Measurements from ENCODE around the gene CCDC69.

The CCDC69 gene

DNA sequence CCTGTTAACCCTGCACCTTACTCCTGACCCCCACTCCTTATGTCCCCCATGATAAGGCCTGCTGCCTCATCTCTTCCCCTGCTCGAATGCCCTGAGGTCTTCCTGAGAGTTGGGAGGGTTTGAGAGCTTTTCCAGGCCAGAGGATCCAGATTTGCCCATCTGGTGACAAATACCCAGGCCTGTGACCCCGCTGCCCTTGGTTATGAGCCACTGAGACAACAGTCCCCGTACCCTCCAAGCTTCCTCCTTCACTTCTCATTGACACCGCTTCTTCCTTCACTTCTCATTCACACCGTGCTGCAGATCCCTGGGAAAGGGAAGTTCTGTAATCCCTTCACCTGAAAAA lies 29.7 kb upstream of the CCDC69 start:
- peak overlapping the region; percentile 69 for H2AFZ ChIP-seq (ENCODE audit: low read depth, low read length)
- peaks cover under 1% of the 10 kb centered on the region for H3K27me3 ChIP-seq (ENCODE audit: insufficient read depth, low read length)
- H3K4me1 ChIP-seq (ENCODE audit: insufficient read depth, low read length), result peaks cover 9% of the 10 kb centered on the region
- no peaks in the 10 kb centered on the region for H3K9me3 ChIP-seq (ENCODE audit: low read length)
- peak overlapping the region; percentile 76 for H3K4me3 ChIP-seq (ENCODE audit: low read length)
- H3K36me3 ChIP-seq (ENCODE audit: insufficient read depth, low read length), result no peaks in the 10 kb centered on the region

GRCh38 chr5:151252762-151253604 lies 29.1 kb upstream of the CCDC69 start, which contains the start of gene GM2A:
TSS of gene GM2A (plus strand) at chr5:151253185. CDS start at chr5:151253217, 32 bp downstream.
- peaks cover 9% of the 10 kb centered on the region for H3K4me1 ChIP-seq (ENCODE audit: insufficient read depth, low read length)
- peak within 1 kb of the TSS; percentile 91 for H2AFZ ChIP-seq (ENCODE audit: low read depth, low read length)
- H3K9me3 ChIP-seq (ENCODE audit: low read length), result no peaks in the 10 kb centered on the region
- peak within 1 kb of the TSS; percentile 76 for H3K4me3 ChIP-seq (ENCODE audit: low read length)
- no peaks in the 10 kb centered on the region for H3K36me3 ChIP-seq (ENCODE audit: insufficient read depth, low read length)
- peaks cover 6% of the 10 kb centered on the region for H3K27me3 ChIP-seq (ENCODE audit: insufficient read depth, low read length)

DNA sequence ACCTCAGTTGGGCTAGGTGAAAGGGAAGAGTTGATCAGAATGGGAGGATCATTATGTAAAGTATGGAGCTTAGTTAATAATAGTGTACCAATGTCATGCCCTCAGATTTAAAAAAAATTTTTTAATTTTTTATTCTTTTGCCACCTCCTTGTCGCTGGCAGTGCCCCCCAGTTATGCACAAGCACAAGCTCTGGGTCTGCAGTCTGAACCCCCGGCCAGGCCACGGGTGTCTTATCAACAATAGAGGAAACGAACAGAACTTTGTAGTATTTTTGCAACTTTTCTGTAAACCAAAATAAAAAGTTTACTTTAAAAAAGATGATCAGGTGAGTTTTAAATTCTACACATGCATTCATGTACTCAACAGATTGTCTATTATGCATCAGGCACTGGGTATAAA lies 27.7 kb upstream of the CCDC69 start:
- H3K4me3 ChIP-seq (ENCODE audit: low read length), result no peak overlapping the region
- no peak overlapping the region for H2AFZ ChIP-seq (ENCODE audit: low read depth, low read length)
- H3K36me3 ChIP-seq (ENCODE audit: insufficient read depth, low read length), result no peaks in the 10 kb centered on the region
- H3K9me3 ChIP-seq (ENCODE audit: low read length), result no peaks in the 10 kb centered on the region
- H3K4me1 ChIP-seq (ENCODE audit: insufficient read depth, low read length), result peaks cover 9% of the 10 kb centered on the region
- peaks cover 6% of the 10 kb centered on the region for H3K27me3 ChIP-seq (ENCODE audit: insufficient read depth, low read length)

GRCh38 chr5:151251001-151251551 lies 27.2 kb upstream of the CCDC69 start:
- Histone ChIP-seq H3K9me3 (ENCODE audit: low read length) (no peaks in the 10 kb centered on the region), H3K36me3 (ENCODE audit: insufficient read depth, low read length) (no peaks in the 10 kb centered on the region), H3K27me3 (ENCODE audit: insufficient read depth, low read length) (peaks cover 6% of the 10 kb centered on the region), H2AFZ (ENCODE audit: low read depth, low read length) (no peak overlapping the region), H3K4me3 (ENCODE audit: low read length) (no peak overlapping the region), H3K4me1 (ENCODE audit: insufficient read depth, low read length) (peaks cover 9% of the 10 kb centered on the region)

GRCh38 chr5:151250346-151251000 lies 26.6 kb upstream of the CCDC69 start:
- Histone ChIP-seq H3K36me3 (ENCODE audit: insufficient read depth, low read length) (no peaks in the 10 kb centered on the region), H3K4me1 (ENCODE audit: insufficient read depth, low read length) (peaks cover 9% of the 10 kb centered on the region), H2AFZ (ENCODE audit: low read depth, low read length) (no peak overlapping the region), H3K4me3 (ENCODE audit: low read length) (no peak overlapping the region), H3K27me3 (ENCODE audit: insufficient read depth, low read length) (peaks cover 6% of the 10 kb centered on the region), H3K9me3 (ENCODE audit: low read length) (no peaks in the 10 kb centered on the region)

GRCh38 chr5:151249281-151249680 lies 25.4 kb upstream of the CCDC69 start:
- Histone ChIP-seq H3K27me3 (ENCODE audit: insufficient read depth, low read length) (peaks cover 6% of the 10 kb centered on the region), H2AFZ (ENCODE audit: low read depth, low read length) (no peak overlapping the region), H3K36me3 (ENCODE audit: insufficient read depth, low read length) (no peaks in the 10 kb centered on the region), H3K9me3 (ENCODE audit: low read length) (no peaks in the 10 kb centered on the region), H3K4me3 (ENCODE audit: low read length) (no peak overlapping the region), H3K4me1 (ENCODE audit: insufficient read depth, low read length) (peaks cover 9% of the 10 kb centered on the region)

DNA sequence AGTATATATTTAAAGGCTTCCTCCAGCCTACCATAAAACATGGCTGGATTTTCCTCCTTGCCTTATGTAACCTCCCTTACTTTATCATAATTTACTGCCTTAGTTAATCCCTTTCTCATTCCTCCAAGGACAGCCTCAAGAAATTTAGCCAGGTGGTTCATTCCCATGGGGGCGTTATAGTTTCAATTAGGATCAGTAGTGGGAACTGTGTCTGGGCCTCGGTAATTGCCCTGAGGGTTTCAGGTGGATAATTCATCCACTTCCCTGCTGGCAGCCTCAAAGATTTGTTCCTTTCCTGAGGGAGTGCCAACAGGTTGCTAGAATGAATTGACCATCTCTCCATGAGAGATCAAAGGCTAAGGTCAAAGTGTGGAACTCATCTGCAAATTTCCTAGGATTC lies 24.8 kb upstream of the CCDC69 start:
- Histone ChIP-seq H3K36me3 (ENCODE audit: insufficient read depth, low read length) (no peaks in the 10 kb centered on the region), H3K27me3 (ENCODE audit: insufficient read depth, low read length) (peaks cover 6% of the 10 kb centered on the region)

GRCh38 chr5:151245680-151246219 lies 21.9 kb upstream of the CCDC69 start:
- Histone ChIP-seq H3K9me3 (ENCODE audit: low read length) (no peaks in the 10 kb centered on the region), H3K36me3 (ENCODE audit: insufficient read depth, low read length) (no peaks in the 10 kb centered on the region), H2AFZ (ENCODE audit: low read depth, low read length) (no peak overlapping the region), H3K27me3 (ENCODE audit: insufficient read depth, low read length) (peaks cover 6% of the 10 kb centered on the region), H3K4me3 (ENCODE audit: low read length) (no peak overlapping the region), H3K4me1 (ENCODE audit: insufficient read depth, low read length) (no peaks in the 10 kb centered on the region)

More for the DNA sequence above, 24.8 kb upstream of the CCDC69 start:
- H3K4me3 ChIP-seq (ENCODE audit: low read length), result no peak overlapping the region
- no peaks in the 10 kb centered on the region for H3K9me3 ChIP-seq (ENCODE audit: low read length)
- no peak overlapping the region for H2AFZ ChIP-seq (ENCODE audit: low read depth, low read length)
- H3K4me1 ChIP-seq (ENCODE audit: insufficient read depth, low read length), result peaks cover 6% of the 10 kb centered on the region

- H3K27me3 ChIP-seq (ENCODE audit: insufficient read depth, low read length), result peaks cover 6% of the 10 kb centered on the region
- H3K4me3 ChIP-seq (ENCODE audit: low read length), result no peak overlapping the region
- no peaks in the 10 kb centered on the region for H3K4me1 ChIP-seq (ENCODE audit: insufficient read depth, low read length)
- H3K36me3 ChIP-seq (ENCODE audit: insufficient read depth, low read length), result no peaks in the 10 kb centered on the region
- no peak overlapping the region for H2AFZ ChIP-seq (ENCODE audit: low read depth, low read length)
- H3K9me3 ChIP-seq (ENCODE audit: low read length), result no peaks in the 10 kb centered on the region
These were observed 20.3 kb upstream of the CCDC69 start for GRCh38 chr5:151244206-151244605.

- H3K36me3 ChIP-seq (ENCODE audit: insufficient read depth, low read length), result no peaks in the 10 kb centered on the region
- H3K9me3 ChIP-seq (ENCODE audit: low read length), result no peaks in the 10 kb centered on the region
- H3K27me3 ChIP-seq (ENCODE audit: insufficient read depth, low read length), result peaks cover 6% of the 10 kb centered on the region
- H3K4me3 ChIP-seq (ENCODE audit: low read length), result no peak overlapping the region
- H2AFZ ChIP-seq (ENCODE audit: low read depth, low read length), result no peak overlapping the region
- H3K4me1 ChIP-seq (ENCODE audit: insufficient read depth, low read length), result no peaks in the 10 kb centered on the region
These were observed 19.7 kb upstream of the CCDC69 start for GRCh38 chr5:151243564-151243963.

DNA sequence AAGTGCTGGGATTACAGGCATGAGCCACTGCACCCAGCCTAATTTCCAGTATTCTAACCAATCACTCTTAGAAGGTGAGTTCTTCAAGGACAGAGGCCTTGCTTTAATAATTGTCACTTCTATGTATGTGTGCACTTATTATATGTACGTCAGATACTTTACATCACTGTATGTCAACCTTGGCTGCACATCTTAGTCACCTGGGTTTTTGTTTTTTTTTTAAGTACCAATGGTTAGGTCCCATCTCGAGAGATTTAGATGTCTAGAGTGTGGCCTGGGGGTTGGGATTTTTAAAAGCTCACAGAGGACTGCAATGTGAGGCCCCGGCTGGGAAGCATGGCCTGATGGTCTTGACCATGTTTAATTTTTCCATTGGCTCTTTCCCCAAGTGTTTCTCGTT lies 19.2 kb upstream of the CCDC69 start:
- H3K9me3 ChIP-seq (ENCODE audit: low read length), result no peaks in the 10 kb centered on the region
- H3K36me3 ChIP-seq (ENCODE audit: insufficient read depth, low read length), result no peaks in the 10 kb centered on the region
- no peak overlapping the region for H3K4me3 ChIP-seq (ENCODE audit: low read length)
- H3K27me3 ChIP-seq (ENCODE audit: insufficient read depth, low read length), result peaks cover 2% of the 10 kb centered on the region
- H2AFZ ChIP-seq (ENCODE audit: low read depth, low read length), result no peak overlapping the region
- H3K4me1 ChIP-seq (ENCODE audit: insufficient read depth, low read length), result no peaks in the 10 kb centered on the region

DNA sequence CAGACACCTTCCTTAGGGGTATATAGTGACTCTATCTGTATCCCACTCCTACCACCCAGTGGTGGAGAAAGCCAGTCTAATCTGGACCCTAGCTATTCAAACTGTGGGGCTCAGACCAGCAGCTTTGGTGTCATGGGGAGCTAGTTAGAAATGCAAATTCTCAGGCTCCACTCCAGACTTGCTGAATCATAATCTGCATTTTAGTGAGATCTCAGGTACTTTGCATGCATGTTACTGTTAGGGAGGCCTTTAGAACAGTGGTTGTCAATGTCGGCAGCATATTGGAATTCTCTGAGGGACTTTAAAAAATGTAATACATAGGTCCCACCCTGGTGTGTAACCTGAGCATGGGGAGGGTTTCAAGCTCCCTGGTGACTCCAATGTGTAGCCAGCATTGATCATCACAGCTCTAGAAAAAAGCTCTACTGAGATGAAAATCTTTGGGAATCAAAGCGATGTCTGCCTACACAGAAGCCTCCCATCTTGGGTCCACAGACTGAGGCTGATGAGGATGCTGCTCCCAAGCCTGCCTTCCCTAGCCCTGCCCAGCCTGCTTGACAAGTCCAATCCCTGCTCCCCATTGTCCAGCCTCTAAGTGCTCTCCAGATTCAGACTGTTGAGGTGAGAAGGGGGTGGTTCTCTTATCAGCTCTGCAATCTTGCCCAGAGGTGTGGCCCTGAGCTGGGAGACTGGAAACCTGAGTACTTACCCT lies 17.2 kb upstream of the CCDC69 start:
- Histone ChIP-seq H3K9me3 (ENCODE audit: low read length) (no peaks in the 10 kb centered on the region), H3K4me1 (ENCODE audit: insufficient read depth, low read length) (no peaks in the 10 kb centered on the region), H3K27me3 (ENCODE audit: insufficient read depth, low read length) (peaks cover 2% of the 10 kb centered on the region), H3K36me3 (ENCODE audit: insufficient read depth, low read length) (no peaks in the 10 kb centered on the region), H3K4me3 (ENCODE audit: low read length) (no peak overlapping the region), H2AFZ (ENCODE audit: low read depth, low read length) (no peak overlapping the region)

All from neuron (in vitro differentiated cells).